Endodermal cell (in vitro differentiated cells): ENCODE data around the gene TSSK6. TPM values are rescaled to one million over a fixed set of nuclear protein-coding genes. Genes with fewer than 3 reads are reported as not detected.

Experiments used
- DNase-seq: peaks from one replicate; pipeline ENCODE4 v3.0.0-alpha.2; 2017
- H3K27ac ChIP-seq: 2 replicates; pipeline ENCODE4 v1.5.1; 2013; ENCODE audit warnings: mild to moderate bottlenecking, low read depth, low read length, moderate library complexity
- H3K27me3 ChIP-seq: 2 replicates; pipeline ENCODE4 v1.6.1; 2013; ENCODE audit warnings: mild to moderate bottlenecking, low read length, moderate library complexity; ENCODE audit not compliant: insufficient read depth, control insufficient read depth, poor library complexity, severe bottlenecking
- H3K36me3 ChIP-seq: 2 replicates; pipeline ENCODE4 v1.7.0; 2013; ENCODE audit warnings: mild to moderate bottlenecking, low read length, moderate library complexity; ENCODE audit not compliant: control insufficient read depth, insufficient read depth
- H3K4me1 ChIP-seq: one replicate; pipeline ENCODE4 v1.7.0; 2013; ENCODE audit warnings: low read length; ENCODE audit not compliant: control insufficient read depth, insufficient read depth
- H3K4me3 ChIP-seq: 2 replicates; pipeline ENCODE4 v1.5.1; 2013; ENCODE audit warnings: mild to moderate bottlenecking, low read length, moderate library complexity
- H3K9ac ChIP-seq: 2 replicates; pipeline ENCODE4 v1.6.1; 2013; ENCODE audit warnings: mild to moderate bottlenecking, low read length, moderate library complexity; ENCODE audit not compliant: poor library complexity, severe bottlenecking; ENCODE audit errors: extremely low read depth
- H3K9me3 ChIP-seq: 2 replicates; pipeline ENCODE4 v1.6.1; 2013; ENCODE audit warnings: mild to moderate bottlenecking, low read length, moderate library complexity; ENCODE audit not compliant: control insufficient read depth
- H3K27ac Mint-ChIP-seq: 2 replicates; pipeline ENCODE4 v1.8.0; 2020; ENCODE audit warnings: mixed read lengths
- H3K27me3 Mint-ChIP-seq: 2 replicates; pipeline ENCODE4 v1.8.0; 2021; ENCODE audit warnings: mild to moderate bottlenecking, mixed read lengths; ENCODE audit not compliant: insufficient read depth
- H3K36me3 Mint-ChIP-seq: 2 replicates; pipeline ENCODE4 v1.8.0; 2020; ENCODE audit warnings: low read depth, mixed read lengths
- H3K4me1 Mint-ChIP-seq: 2 replicates; pipeline ENCODE4 v1.8.0; 2020; ENCODE audit warnings: mixed read lengths
- H3K4me3 Mint-ChIP-seq: 2 replicates; pipeline ENCODE4 v1.8.0; 2020; ENCODE audit warnings: mild to moderate bottlenecking, moderate library complexity, mixed read lengths
- H3K9me3 Mint-ChIP-seq: 2 replicates; pipeline ENCODE4 v1.8.0; 2020; ENCODE audit warnings: mild to moderate bottlenecking, mixed read lengths
- CTCF ChIP-seq: fragments of 200-600 bp; sonication (generic); conservative IDR thresholded peaks from 2 replicates; pipeline ENCODE4 v1.5.0; 2021; ENCODE audit warnings: antibody characterized with exemption, mild to moderate bottlenecking
- WGBS, 2 experiments: methylation state at CpG; one replicate each; pipeline versions ENCODE4 v1.1.5 to v1.1.7; 2013; ENCODE audit warnings: missing lambda C conversion rate in 2 of 2, mixed read lengths in 1 of 2; ENCODE audit not compliant: insufficient coverage in 1 of 2, insufficient read length in 1 of 2; 5-methylcytosine and 5-hydroxymethylcytosine counted together
- total RNA-seq, 2 donors: library from RNA; stranded (reverse); fragmentation: NEBNext Ultra II Directional in 1 of 2; extraction: Animal tissue kit (Norgen Biotek cat#: 25700) in 1 of 2; gene quantifications; 2 replicates in 1 of 2; 3 replicates in 1 of 2; pipeline ENCODE4 v1.2.1, GENCODE V29; 2021

Gene TSSK6
- total RNA-seq, 2 donors from 2014 or later: 2.9 to 5.0 TPM

- no peak for TF ChIP-seq CTCF
- Histone ChIP-seq H3K9ac (no peak overlapping the region), H3K9me3 (no peaks in the 10 kb centered on the region), H3K27ac (peak overlapping the region; percentile 57), H3K36me3 (peaks cover 27% of the 10 kb centered on the region), H3K27me3 (no peaks in the 10 kb centered on the region), H3K4me1 (peaks cover 13% of the 10 kb centered on the region), H3K4me3 (no peak overlapping the region)
- Mint-ChIP-seq H3K27me3 (no peaks in the 10 kb centered on the region), H3K27ac (peak overlapping the region; percentile 61), H3K36me3 (peaks cover 16% of the 10 kb centered on the region), H3K4me3 (no peak overlapping the region), H3K4me1 (peaks cover 39% of the 10 kb centered on the region), H3K9me3 (no peaks in the 10 kb centered on the region)
- DNase-seq: no peak
- 90 to 100% methylated on average over 2 to 5 of the region's 5 CpGs for WGBS, 2 experiments
These were observed 29.4 kb downstream of the TSSK6 start for GRCh38 chr19:19485998-19486290.

- no peak overlapping the region for H3K9ac ChIP-seq
- H3K27me3 Mint-ChIP-seq: no peaks in the 10 kb centered on the region
- peak overlapping the region; percentile 61 for H3K27ac Mint-ChIP-seq
- TF ChIP-seq CTCF: no peak
- H3K9me3 ChIP-seq: no peaks in the 10 kb centered on the region
- H3K4me1 Mint-ChIP-seq: peaks cover 39% of the 10 kb centered on the region
- H3K9me3 Mint-ChIP-seq: no peaks in the 10 kb centered on the region
- H3K4me1 ChIP-seq: peaks cover 13% of the 10 kb centered on the region
- peaks cover 32% of the 10 kb centered on the region for H3K36me3 ChIP-seq
- H3K27me3 ChIP-seq: no peaks in the 10 kb centered on the region
- H3K4me3 Mint-ChIP-seq: no peak overlapping the region
- peaks cover 16% of the 10 kb centered on the region for H3K36me3 Mint-ChIP-seq
- peak overlapping the region; percentile 63 for H3K27ac ChIP-seq
- 93 to 95% methylated on average over 10 to 15 of the region's 15 CpGs for WGBS, 2 experiments
- no peak for DNase-seq
- H3K4me3 ChIP-seq: no peak overlapping the region
These were observed 30.0 kb downstream of the TSSK6 start for GRCh38 chr19:19485161-19485997.

GRCh38 chr19:19482809-19483596 is 32.3 kb downstream of the TSSK6 start:
- no peaks in the 10 kb centered on the region for H3K9me3 Mint-ChIP-seq
- H3K4me1 Mint-ChIP-seq: peaks cover 16% of the 10 kb centered on the region
- H3K9me3 ChIP-seq: no peaks in the 10 kb centered on the region
- H3K4me3 ChIP-seq: no peak overlapping the region
- H3K36me3 Mint-ChIP-seq: peaks cover 21% of the 10 kb centered on the region
- H3K4me3 Mint-ChIP-seq: no peak overlapping the region
- peak overlapping the region; percentile 68 for H3K27ac ChIP-seq
- H3K36me3 ChIP-seq: peaks cover 36% of the 10 kb centered on the region
- WGBS, 2 experiments: 94 to 96% methylated on average over 9 to 19 of the region's 19 CpGs
- H3K4me1 ChIP-seq: peaks cover 4% of the 10 kb centered on the region
- DNase-seq: no peak
- no peaks in the 10 kb centered on the region for H3K27me3 ChIP-seq
- peak overlapping the region; percentile 37 for H3K27ac Mint-ChIP-seq
- TF ChIP-seq CTCF: no peak
- no peak overlapping the region for H3K9ac ChIP-seq
- no peaks in the 10 kb centered on the region for H3K27me3 Mint-ChIP-seq
